Measurements from ENCODE around the gene ASPN.

The ASPN gene

DNA sequence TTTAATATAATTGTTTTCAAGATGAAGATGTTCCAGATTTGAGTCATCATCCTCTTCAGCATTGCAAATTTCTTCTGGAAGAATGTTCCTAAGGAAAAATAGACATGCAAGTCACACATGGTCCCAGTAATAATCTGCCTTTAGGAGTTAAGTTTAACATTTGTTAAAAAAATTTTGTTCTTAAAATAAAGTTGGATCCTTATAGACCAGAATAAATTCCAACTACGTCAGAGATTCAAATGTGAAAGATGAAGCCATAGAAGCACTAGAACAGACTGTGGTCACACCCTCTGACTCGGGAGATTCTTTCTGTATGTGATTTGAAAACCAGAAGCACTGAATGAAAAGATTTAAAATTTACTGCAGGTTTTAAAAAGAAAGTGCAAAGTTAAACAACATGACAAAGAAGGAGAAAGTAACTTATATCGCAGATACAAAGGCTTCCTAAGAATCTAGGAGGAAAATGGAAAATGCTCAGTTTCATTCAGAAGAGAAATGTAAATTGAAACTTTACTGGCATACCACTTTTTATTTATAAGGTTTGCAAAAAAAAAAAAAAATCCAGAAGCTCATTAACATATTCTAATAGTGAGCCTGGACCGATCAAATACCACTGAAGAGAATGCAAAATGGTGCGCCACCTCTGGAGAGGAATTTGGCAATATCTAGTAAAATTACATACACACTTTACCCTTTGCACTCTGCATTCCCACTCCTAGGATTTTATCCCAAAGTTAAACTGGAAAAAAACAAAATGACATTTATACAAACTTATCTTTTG lies 14.3 kb upstream of the ASPN start:
- Mint-ChIP-seq H3K27me3 (ENCODE audit: low read depth, poor library complexity) (peaks cover 3% of the 10 kb centered on the region), H3K4me3 (no peak overlapping the region)

DNA sequence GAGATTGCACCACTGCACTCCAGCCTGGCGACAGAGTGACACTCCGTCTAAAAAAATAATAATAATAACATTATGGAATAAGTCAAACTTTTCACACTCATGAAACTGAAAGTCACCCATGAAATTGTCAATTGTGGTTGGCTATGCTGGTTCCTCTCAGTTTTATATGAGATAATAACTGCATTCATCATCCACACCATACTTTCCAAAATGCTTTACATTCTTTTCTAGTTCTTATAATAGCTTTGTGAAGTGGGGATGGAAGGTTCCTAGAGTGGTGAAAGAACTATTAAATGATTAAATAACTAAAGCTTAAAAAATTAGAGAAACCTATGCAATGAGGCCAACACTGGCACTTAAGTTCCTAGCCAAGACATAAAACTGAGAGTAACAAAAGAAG lies 12.6 kb upstream of the ASPN start:
- H3K36me3 Mint-ChIP-seq (ENCODE audit: low read depth) = no peaks in the 10 kb centered on the region
- TF ChIP-seq, protein P1, sequence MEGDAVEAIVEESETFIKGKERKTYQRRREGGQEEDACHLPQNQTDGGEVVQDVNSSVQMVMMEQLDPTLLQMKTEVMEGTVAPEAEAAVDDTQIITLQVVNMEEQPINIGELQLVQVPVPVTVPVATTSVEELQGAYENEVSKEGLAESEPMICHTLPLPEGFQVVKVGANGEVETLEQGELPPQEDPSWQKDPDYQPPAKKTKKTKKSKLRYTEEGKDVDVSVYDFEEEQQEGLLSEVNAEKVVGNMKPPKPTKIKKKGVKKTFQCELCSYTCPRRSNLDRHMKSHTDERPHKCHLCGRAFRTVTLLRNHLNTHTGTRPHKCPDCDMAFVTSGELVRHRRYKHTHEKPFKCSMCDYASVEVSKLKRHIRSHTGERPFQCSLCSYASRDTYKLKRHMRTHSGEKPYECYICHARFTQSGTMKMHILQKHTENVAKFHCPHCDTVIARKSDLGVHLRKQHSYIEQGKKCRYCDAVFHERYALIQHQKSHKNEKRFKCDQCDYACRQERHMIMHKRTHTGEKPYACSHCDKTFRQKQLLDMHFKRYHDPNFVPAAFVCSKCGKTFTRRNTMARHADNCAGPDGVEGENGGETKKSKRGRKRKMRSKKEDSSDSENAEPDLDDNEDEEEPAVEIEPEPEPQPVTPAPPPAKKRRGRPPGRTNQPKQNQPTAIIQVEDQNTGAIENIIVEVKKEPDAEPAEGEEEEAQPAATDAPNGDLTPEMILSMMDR (IDR thresholded peaks at IDR 0.05) = no peak
- peaks cover 3% of the 10 kb centered on the region for H3K27me3 Mint-ChIP-seq (ENCODE audit: low read depth, poor library complexity)

More for the DNA sequence above, 14.3 kb upstream of the ASPN start:
- no peaks in the 10 kb centered on the region for H3K36me3 Mint-ChIP-seq (ENCODE audit: low read depth)
- peaks cover 3% of the 10 kb centered on the region for H3K4me1 Mint-ChIP-seq
- no peak for DNase-seq
- TF ChIP-seq, protein P1 (IDR thresholded peaks at IDR 0.05) = no peak
- H3K27ac Mint-ChIP-seq = no peak overlapping the region
- no peaks in the 10 kb centered on the region for H3K9me3 Mint-ChIP-seq

DNA sequence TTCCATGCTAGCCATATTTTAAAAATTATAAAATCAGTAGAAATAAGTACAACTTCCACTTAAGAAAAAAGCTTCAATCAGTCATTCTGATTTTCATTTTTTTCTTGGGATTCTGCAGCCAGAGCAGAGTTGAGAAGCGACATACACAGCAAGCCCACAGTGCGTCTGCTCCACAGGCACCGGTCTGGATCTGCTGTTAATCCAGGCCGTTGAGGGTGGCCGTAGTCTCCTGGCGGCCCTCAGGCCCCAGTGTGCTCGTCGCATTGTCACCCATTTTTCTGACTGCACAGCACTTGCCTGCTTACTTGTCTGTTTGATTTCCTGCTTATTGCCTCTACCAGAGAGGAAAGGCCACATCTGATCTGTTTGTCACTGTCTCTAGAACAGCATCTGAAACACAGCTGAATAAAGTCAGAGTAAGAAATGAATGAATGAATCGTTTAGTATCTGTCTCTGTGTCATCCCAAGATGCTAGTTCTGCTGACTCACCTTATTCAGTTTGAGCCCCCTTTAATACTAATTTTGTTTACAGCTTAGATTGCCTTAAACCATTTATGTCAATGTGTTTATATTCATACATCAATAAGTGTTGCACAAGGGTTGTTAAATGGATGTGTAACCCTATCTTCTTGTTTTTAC lies 11.6 kb upstream of the ASPN start:
- no peak overlapping the region for H3K27ac Mint-ChIP-seq
- H3K4me3 Mint-ChIP-seq = no peak overlapping the region
- peaks cover 3% of the 10 kb centered on the region for H3K4me1 Mint-ChIP-seq
- no peaks in the 10 kb centered on the region for H3K9me3 Mint-ChIP-seq
- DNase-seq = no peak
- H3K27me3 Mint-ChIP-seq (ENCODE audit: low read depth, poor library complexity) = peaks cover under 1% of the 10 kb centered on the region
- H3K36me3 Mint-ChIP-seq (ENCODE audit: low read depth) = no peaks in the 10 kb centered on the region
- TF ChIP-seq, protein P1 (IDR thresholded peaks at IDR 0.05) = no peak

More for the DNA sequence above, 12.6 kb upstream of the ASPN start:
- Mint-ChIP-seq H3K27ac (no peak overlapping the region), H3K9me3 (no peaks in the 10 kb centered on the region), H3K4me3 (no peak overlapping the region), H3K4me1 (peaks cover 3% of the 10 kb centered on the region)
- no peak for DNase-seq

DNA sequence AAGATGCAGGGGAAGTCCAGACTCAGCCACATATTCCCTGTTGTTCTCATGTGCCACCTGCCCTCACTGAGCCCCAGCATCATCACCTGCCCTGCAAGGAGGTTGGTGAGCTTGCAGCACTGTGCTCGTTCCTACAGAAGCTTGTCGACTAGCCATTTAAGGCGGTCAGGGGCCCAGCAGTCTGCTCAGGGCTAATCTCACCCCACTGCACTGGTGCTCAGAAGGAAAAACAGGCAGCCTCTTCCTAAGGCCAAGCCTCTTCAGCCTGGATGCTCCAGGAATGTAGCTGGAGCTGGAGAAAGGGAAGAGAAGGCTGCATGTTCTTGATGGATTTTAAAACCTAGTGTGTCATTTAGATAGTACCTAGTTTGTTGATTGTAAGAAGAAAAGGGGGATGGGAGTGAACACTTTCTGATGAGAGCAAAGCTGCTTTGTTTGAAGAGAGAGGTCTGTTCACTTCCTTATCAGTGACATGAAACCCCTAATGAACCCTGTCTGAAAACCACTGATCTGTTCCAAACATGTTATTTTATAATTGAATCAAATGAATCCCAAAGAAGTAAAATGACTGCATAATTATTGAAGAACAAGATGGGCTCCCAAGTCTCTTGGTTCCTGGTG lies 10.6 kb upstream of the ASPN start:
- Mint-ChIP-seq H3K9me3 (no peaks in the 10 kb centered on the region), H3K27ac (no peak overlapping the region), H3K4me1 (peaks cover 3% of the 10 kb centered on the region), H3K36me3 (ENCODE audit: low read depth) (no peaks in the 10 kb centered on the region), H3K27me3 (ENCODE audit: low read depth, poor library complexity) (no peaks in the 10 kb centered on the region), H3K4me3 (no peak overlapping the region)
- no peak for DNase-seq
- TF ChIP-seq, protein P1 (IDR thresholded peaks at IDR 0.05) = no peak

DNA sequence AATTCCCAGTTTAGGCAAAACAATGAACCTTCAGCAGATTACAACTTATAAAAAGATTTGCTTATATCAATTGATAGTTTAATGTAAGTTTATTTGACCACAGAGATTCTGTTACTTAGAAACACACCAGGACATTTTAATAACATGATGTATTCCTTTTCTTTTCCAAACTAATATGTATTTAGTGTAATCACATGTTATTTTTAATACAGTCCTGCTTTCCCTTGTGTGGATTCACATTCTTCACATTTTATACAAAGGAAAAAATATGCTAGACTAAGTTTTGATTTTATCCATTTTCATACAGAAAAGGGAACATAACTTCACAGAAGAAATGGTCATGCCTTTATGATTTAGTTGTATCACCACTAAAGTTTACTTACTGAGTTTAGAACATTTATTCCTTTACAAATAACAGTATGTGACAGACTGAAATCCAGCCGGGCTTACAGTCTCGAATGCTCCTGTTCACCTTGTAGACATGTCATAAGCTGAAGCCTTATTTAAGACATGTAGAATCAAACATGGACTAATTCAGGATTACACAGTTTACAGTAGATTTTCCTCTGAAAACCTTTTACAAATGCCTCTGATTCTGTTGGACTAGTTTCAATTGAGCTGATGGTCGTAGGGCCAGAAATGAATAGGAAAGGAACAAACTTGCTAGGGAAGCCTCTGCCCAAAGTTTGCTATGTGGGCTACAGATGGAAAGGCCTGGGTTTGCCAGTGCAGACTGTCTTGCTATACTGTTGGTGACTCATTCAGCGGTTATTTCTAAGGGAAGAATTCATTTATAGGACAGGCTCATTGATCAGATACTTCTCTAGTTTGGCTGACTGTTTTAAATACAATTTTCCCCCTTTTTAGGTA lies 6.6 kb upstream of the ASPN start:
- TF ChIP-seq, protein P1 (IDR thresholded peaks at IDR 0.05) = no peak
- no peaks in the 10 kb centered on the region for H3K36me3 Mint-ChIP-seq (ENCODE audit: low read depth)
- no peak for DNase-seq
- no peaks in the 10 kb centered on the region for H3K27me3 Mint-ChIP-seq (ENCODE audit: low read depth, poor library complexity)
- H3K27ac Mint-ChIP-seq = no peak overlapping the region
- H3K9me3 Mint-ChIP-seq = no peaks in the 10 kb centered on the region
- no peak overlapping the region for H3K4me3 Mint-ChIP-seq
- peaks cover 3% of the 10 kb centered on the region for H3K4me1 Mint-ChIP-seq

Measured in nephron progenitor cell (in vitro differentiated cells).